Measurements from ENCODE around the gene STRA6. TPM values are rescaled to one million over a fixed set of nuclear protein-coding genes. Genes with fewer than 3 reads are reported as not detected.

Gene STRA6
- total RNA-seq, 6 experiments from 2014 or later = 0.12 TPM; not detected in 5

GRCh38 chr15:74240897-74241614 lies 38.5 kb upstream of the STRA6 start:
- H3K4me3 ChIP-seq = no peak overlapping the region
- no peak for TF ChIP-seq POLR2A (IDR thresholded peaks at IDR 0.05)
- no peak for TF ChIP-seq CTCF (IDR thresholded peaks at IDR 0.05)
- no peaks in the 10 kb centered on the region for H3K27me3 ChIP-seq
- intact Hi-C loops (cut with DNase I) = no loop called here
- ATAC-seq (no peak), DNase-seq (no peak)
- no peaks in the 10 kb centered on the region for H3K9me3 ChIP-seq
- WGBS (ENCODE audit: insufficient coverage, low coverage, low lambda C conversion rate, missing lambda C conversion rate) = 100% methylated on average over 2 of the region's 4 CpGs
- peaks cover 0 to 15% (median 2%) of the 10 kb centered on the region in 4 donors for H3K4me1 ChIP-seq
- H3K27ac ChIP-seq = no peak overlapping the region
- H3K36me3 ChIP-seq = no peaks in the 10 kb centered on the region

DNA sequence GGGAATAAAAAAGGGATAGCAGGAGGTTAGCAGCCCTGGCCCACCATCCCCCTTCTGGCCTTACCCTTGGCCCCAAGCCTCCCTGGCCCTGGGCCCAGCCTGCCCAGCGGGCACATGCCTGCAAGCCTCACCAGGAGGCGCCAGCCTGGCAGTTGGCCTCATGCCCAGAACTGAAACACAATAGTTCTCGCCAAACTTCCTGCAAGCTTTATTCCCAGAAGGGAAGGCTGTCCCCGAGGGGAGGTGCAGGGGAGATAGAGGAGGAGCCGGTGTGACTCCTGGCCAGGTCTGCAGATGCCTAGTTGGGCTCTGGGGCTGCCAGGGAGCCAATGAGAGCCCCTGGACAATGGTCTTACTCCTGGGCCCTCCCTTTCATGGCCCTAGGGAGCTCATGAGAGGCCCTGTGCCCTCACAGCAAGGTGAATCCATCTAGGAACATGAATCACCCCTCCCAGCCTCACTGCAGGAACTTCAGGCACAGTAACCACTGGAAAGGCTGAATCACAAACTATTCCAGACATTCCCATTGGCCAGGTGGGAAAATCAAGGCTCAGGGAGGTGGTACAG lies 37.5 kb upstream of the STRA6 start:
- Histone ChIP-seq H3K36me3 (no peaks in the 10 kb centered on the region), H3K27ac (no peak overlapping the region), H3K4me1 (peaks cover 0 to 15% (median 2%) of the 10 kb centered on the region in 4 donors), H3K9me3 (no peaks in the 10 kb centered on the region), H3K27me3 (no peaks in the 10 kb centered on the region), H3K4me3 (no peak overlapping the region)
- intact Hi-C loops (cut with DNase I) = no loop called here
- ATAC-seq (peak; percentile 83 to 93 (median 88)), DNase-seq (peak; percentile 92 to 94 (median 94))
- 2% methylated on average over 5 of the region's 5 CpGs for WGBS (ENCODE audit: insufficient coverage, low coverage, low lambda C conversion rate, missing lambda C conversion rate)
- no peak for TF ChIP-seq POLR2A (IDR thresholded peaks at IDR 0.05)
- peak; percentile 44 to 76 (median 60) for TF ChIP-seq CTCF (IDR thresholded peaks at IDR 0.05)

DNA sequence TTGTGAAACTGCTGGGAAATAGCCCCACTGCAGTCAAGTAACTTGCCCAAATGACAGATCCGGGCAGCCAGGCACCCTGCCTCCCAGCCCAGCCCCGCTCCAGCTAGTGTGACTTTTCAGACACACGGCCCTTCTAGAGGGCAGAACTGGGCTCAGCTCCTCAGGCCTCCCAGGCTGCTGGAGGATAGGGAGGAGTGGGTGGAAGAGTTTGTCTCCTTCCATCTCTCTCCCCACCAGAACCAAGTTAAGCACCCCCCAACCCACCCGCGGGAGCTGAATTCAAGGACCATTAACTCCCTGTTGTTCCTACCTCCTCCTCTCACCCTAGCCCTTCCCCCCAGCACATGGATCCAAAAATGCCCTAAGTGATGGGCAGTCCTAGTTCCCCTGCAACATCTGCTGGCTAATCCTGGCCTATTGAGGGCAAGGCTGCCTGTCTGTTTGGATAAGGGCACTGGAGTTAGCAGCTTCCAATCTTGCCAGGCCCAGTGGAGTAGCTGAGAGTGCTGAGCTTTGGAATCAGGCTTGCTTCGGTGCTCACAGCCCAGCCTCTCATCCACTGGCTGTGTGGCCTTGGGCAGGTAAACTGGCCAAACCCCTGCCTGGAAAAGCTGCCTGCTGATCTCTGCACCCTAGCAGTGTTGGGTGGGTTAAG lies 36.6 kb upstream of the STRA6 start:
- DNase-seq (no peak), ATAC-seq (peak in 3 of 4 donors; percentile 4 to 18 (median 18))
- H3K27ac ChIP-seq = no peak overlapping the region
- H3K4me1 ChIP-seq = peaks cover 0 to 15% (median 2%) of the 10 kb centered on the region in 4 donors
- H3K4me3 ChIP-seq = no peak overlapping the region
- no peaks in the 10 kb centered on the region for H3K9me3 ChIP-seq
- H3K36me3 ChIP-seq = no peaks in the 10 kb centered on the region
- no peak for TF ChIP-seq CTCF (IDR thresholded peaks at IDR 0.05)
- no peak for TF ChIP-seq POLR2A (IDR thresholded peaks at IDR 0.05)
- WGBS (ENCODE audit: insufficient coverage, low coverage, low lambda C conversion rate, missing lambda C conversion rate) = 40% methylated on average over 2 of the region's 6 CpGs
- no peaks in the 10 kb centered on the region for H3K27me3 ChIP-seq
- intact Hi-C loops (cut with DNase I) = no loop called here

DNA sequence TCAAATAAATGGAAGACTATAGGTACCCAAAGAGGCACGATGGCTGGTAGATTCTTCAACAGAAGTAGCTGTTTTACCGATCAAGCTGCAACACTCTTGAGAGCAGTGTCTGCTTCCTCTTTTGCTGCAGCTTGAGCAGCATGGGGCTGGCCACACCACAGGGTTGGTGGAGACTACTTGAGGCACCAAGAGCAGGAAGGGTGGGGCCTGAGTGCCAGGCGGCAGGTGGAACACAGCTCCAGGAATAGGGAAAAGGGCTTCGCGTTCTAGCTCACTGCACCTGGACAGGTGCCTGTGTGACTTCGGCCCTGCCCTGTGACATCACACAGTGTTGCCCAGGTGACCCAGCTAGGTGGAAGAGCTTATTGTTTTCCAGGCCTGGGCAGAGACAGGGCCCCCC lies 33.4 kb upstream of the STRA6 start, which contains the start of gene CCDC33:
TSS of gene CCDC33 (plus strand) at position 365 of the 400 bp plus-strand sequence. CDS start 394 bp downstream, outside the sequence.
- no peak for TF ChIP-seq CTCF (IDR thresholded peaks at IDR 0.05)
- TF ChIP-seq POLR2A (IDR thresholded peaks at IDR 0.05) = no peak
- 53% methylated on average over 6 of the region's 6 CpGs for WGBS (ENCODE audit: insufficient coverage, low coverage, low lambda C conversion rate, missing lambda C conversion rate)
- intact Hi-C loops (cut with DNase I) = no loop called here
- no peaks in the 10 kb centered on the region for H3K36me3 ChIP-seq
- H3K27ac ChIP-seq = no peak within 1 kb of the TSS
- H3K4me3 ChIP-seq = no peak within 1 kb of the TSS
- ATAC-seq = no peak
- H3K27me3 ChIP-seq = no peaks in the 10 kb centered on the region
- no peaks in the 10 kb centered on the region for H3K9me3 ChIP-seq
- no peak for DNase-seq
- H3K4me1 ChIP-seq = peaks cover 0 to 12% (median 2%) of the 10 kb centered on the region in 4 donors
